Measurements from ENCODE around the gene SLC38A10. TPM values are rescaled to one million over a fixed set of nuclear protein-coding genes. Genes with fewer than 3 reads are reported as not detected.

Gene SLC38A10
- total RNA-seq, 1 experiment from 2014 or later: 43.8 TPM

DNA sequence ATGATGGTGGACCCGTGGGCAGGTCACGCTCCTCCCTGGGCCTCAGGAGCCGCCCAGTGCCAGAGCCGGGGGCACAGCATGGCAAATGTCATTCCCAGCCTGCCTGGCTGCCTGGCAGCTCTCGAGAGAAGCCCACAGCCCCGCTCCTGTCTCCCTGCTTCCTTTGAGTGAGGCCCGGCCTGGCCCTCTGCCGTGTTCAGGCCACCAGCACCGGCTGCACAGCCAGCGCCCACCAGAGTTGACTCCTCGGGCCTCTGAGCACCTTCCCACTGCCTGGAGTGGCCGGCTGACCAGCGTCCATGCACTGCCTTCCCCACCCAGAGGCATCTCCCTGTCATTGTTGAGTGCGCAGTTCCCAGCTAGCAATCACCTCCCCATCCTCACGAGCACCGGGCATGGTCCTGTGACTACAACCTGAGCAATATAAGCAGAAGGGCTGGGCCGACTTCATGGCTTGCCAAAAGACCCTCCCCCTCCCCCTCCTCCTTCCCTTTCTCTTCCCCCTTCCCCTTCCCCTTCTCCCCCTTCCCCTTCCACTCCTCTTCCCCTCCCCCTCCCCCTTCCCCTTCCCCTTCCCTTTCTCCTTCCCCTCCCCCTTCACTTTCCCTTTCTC lies 11.9 kb upstream of the SLC38A10 start:
- H3K23ac ChIP-seq (ENCODE audit: insufficient read length, low read depth, low read length): no peak overlapping the region
- H3K27ac Mint-ChIP-seq: peak overlapping the region in 1 of 3 experiments; percentile 53; a peak in 1 of 7 replicates
- H3K4ac ChIP-seq (ENCODE audit: low read depth, low read length): no peak overlapping the region
- H3K4me1 ChIP-seq (ENCODE audit: insufficient read depth, low read length): no peaks in the 10 kb centered on the region
- no peak overlapping the region for H3T11ph ChIP-seq (ENCODE audit: low read length)
- no peak overlapping the region for H4K8ac ChIP-seq (replicated peaks; ENCODE audit: insufficient read length, low read depth, low read length)
- H3K9me3 ChIP-seq (ENCODE audit: control insufficient read depth, low read depth, low read length): no peaks in the 10 kb centered on the region
- no peak overlapping the region for H2BK120ac ChIP-seq (ENCODE audit: low read depth, low read length, poor library complexity, severe bottlenecking)
- no peak for DNase-seq
- no peak overlapping the region for H2AFZ ChIP-seq (ENCODE audit: low read length)
- H2BK5ac ChIP-seq (ENCODE audit: insufficient read length, low read length): no peak overlapping the region
- H3K27me3 ChIP-seq (ENCODE audit: insufficient read depth, low read length): no peaks in the 10 kb centered on the region
- H3K36me3 Mint-ChIP-seq (ENCODE audit: insufficient read depth in 1 of 3, low read depth in 3 of 3): peaks cover 0 to 2% (median 0%) of the 10 kb centered on the region in 3 experiments; a peak in 2 of 7 replicates
- no peak overlapping the region for H3K56ac ChIP-seq (ENCODE audit: insufficient read length, low read depth, low read length)
- WGBS (ENCODE audit: extremely low coverage, insufficient read length, low lambda C conversion rate): no CpG with 5 or more reads among the region's 17 CpGs
- H4K5ac ChIP-seq (ENCODE audit: insufficient read length, low read depth, low read length): no peak overlapping the region
- no peak overlapping the region for H2BK12ac ChIP-seq (ENCODE audit: insufficient read length, low read depth, low read length)
- H2AK5ac ChIP-seq (ENCODE audit: insufficient read length, low read length): no peak overlapping the region
- no peak overlapping the region for H3K9ac ChIP-seq (ENCODE audit: extremely low read depth, insufficient read length, low read length)
- H3K4me1 Mint-ChIP-seq: peaks cover 14 to 22% of the 10 kb centered on the region in 2 experiments
- H3K18ac ChIP-seq (ENCODE audit: insufficient read length, low read depth, low read length): no peak overlapping the region
- no peaks in the 10 kb centered on the region for H3K79me2 ChIP-seq (ENCODE audit: insufficient read depth, low read length)
- H4K20me1 ChIP-seq (ENCODE audit: control insufficient read depth, insufficient read depth, insufficient read length): no peaks in the 10 kb centered on the region
- H3K27me3 Mint-ChIP-seq (ENCODE audit: low read depth): peaks cover 7% of the 10 kb centered on the region
- H2BK15ac ChIP-seq (ENCODE audit: low read depth, low read length): no peak overlapping the region
- no peak overlapping the region for H4K91ac ChIP-seq (ENCODE audit: insufficient read length, low read depth, low read length)
- H2BK20ac ChIP-seq (ENCODE audit: low read depth, low read length, poor library complexity, severe bottlenecking): no peak overlapping the region
- no peak overlapping the region for H3K4me3 Mint-ChIP-seq
- TF ChIP-seq, protein P1, sequence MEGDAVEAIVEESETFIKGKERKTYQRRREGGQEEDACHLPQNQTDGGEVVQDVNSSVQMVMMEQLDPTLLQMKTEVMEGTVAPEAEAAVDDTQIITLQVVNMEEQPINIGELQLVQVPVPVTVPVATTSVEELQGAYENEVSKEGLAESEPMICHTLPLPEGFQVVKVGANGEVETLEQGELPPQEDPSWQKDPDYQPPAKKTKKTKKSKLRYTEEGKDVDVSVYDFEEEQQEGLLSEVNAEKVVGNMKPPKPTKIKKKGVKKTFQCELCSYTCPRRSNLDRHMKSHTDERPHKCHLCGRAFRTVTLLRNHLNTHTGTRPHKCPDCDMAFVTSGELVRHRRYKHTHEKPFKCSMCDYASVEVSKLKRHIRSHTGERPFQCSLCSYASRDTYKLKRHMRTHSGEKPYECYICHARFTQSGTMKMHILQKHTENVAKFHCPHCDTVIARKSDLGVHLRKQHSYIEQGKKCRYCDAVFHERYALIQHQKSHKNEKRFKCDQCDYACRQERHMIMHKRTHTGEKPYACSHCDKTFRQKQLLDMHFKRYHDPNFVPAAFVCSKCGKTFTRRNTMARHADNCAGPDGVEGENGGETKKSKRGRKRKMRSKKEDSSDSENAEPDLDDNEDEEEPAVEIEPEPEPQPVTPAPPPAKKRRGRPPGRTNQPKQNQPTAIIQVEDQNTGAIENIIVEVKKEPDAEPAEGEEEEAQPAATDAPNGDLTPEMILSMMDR (conservative IDR thresholded peaks at IDR 0.05): no peak
- H3K79me1 ChIP-seq (ENCODE audit: insufficient read depth, low read depth, low read length, poor library complexity, severe bottlenecking): no peaks in the 10 kb centered on the region
- no peak overlapping the region for H3K4me2 ChIP-seq (ENCODE audit: insufficient read depth, insufficient read length, low read length)
- no peaks in the 10 kb centered on the region for H3K23me2 ChIP-seq (ENCODE audit: insufficient read length, low read depth, low read length, poor library complexity, severe bottlenecking)
- no peak overlapping the region for H3K27ac ChIP-seq (ENCODE audit: insufficient read length, low read depth, low read length)
- H3K9me3 Mint-ChIP-seq: peaks cover 2 to 3% of the 10 kb centered on the region in 2 experiments; a peak in 2 of 5 replicates
- no peak overlapping the region for H3K14ac ChIP-seq (ENCODE audit: insufficient read depth, low read length)

All from H9 (cell line).